Heart right ventricle (tissue), 16 donors: ENCODE measurements around the gene PDZD2. TPM values are rescaled to one million over a fixed set of nuclear protein-coding genes. Genes with fewer than 3 reads are reported as not detected.

Experiments
- ATAC-seq, 8 donors: fragments of 200-7000 bp; cut with Tn5 transposase; one replicate each; pipeline ENCODE4 v1.9.1; 2020; ENCODE audit warnings: mild to moderate bottlenecking in 8 of 8, moderate library complexity in 8 of 8, moderate number of reproducible peaks in 1 of 8
- DNase-seq, 2 donors: peaks; one replicate each; pipeline ENCODE4 v3.0.0-alpha.2; 2020
- H3K27ac ChIP-seq, 10 donors: fragments of 200-600 bp; sonication (generic) in 2 of 10; one replicate each; pipeline versions ENCODE4 v1.5.0 to v1.8.0; 2020 to 2022; ENCODE audit warnings: mild to moderate bottlenecking in 3 of 10
- H3K27me3 ChIP-seq, 7 donors: fragments of 200-600 bp; one replicate each; pipeline ENCODE4 v1.8.0; 2021 to 2022; ENCODE audit warnings: mild to moderate bottlenecking in 2 of 7
- H3K36me3 ChIP-seq, 9 donors: fragments of 200-600 bp; sonication (generic) in 1 of 9; one replicate each; pipeline versions ENCODE4 v1.5.0 to v1.8.0; 2020 to 2022; ENCODE audit warnings: mild to moderate bottlenecking in 2 of 9
- H3K4me1 ChIP-seq, 9 donors: fragments of 200-600 bp; sonication (generic) in 1 of 9; one replicate each; pipeline versions ENCODE4 v1.5.0 to v1.8.0; 2020 to 2022; ENCODE audit warnings: mild to moderate bottlenecking in 4 of 9
- H3K4me3 ChIP-seq, 10 donors: fragments of 200-600 bp; sonication (generic) in 2 of 10; one replicate each; pipeline versions ENCODE4 v1.5.0 to v1.8.0; 2020 to 2022; ENCODE audit warnings: mild to moderate bottlenecking in 7 of 10, moderate library complexity in 2 of 10
- H3K9me3 ChIP-seq, 11 donors: fragments of 200-600 bp in 10 of 11; sonication (generic) in 2 of 11; one replicate each; pipeline versions ENCODE4 v1.5.0 to v1.8.0; 2013 to 2022; ENCODE audit warnings: mild to moderate bottlenecking in 2 of 11, control low read depth in 1 of 11, moderate library complexity in 1 of 11
- CTCF ChIP-seq, 9 donors: fragments of 200-600 bp; sonication (generic) in 2 of 9; IDR thresholded peaks; one replicate each; pipeline versions ENCODE4 v1.5.0 to v1.8.0; 2021 to 2022; ENCODE audit warnings: antibody characterized with exemption in 9 of 9, mild to moderate bottlenecking in 5 of 9, moderate library complexity in 1 of 9
- WGBS, 2 donors: extraction: QIAGEN DNeasy Blood & Tissue Kit; methylation state at CpG; one replicate each; pipeline ENCODE4 v1.1.7; 2013; ENCODE audit warnings: inconsistent platforms in 1 of 2; 5-methylcytosine and 5-hydroxymethylcytosine counted together
- intact Hi-C, 10 donors: fragments of 100-400 bp; cut with DNase I; formaldehyde crosslinking; loops; one replicate each; pipeline versions ENCODE4 v1.11.1 to v1.14.2; 2022
- polyA plus RNA-seq, 2 donors: library from polyadenylated mRNA; stranded (reverse); fragments of 200-250 nt; gene quantifications; one replicate each; pipeline ENCODE4 v1.2.3, GENCODE V29; 2013
- total RNA-seq, 10 donors: library from RNA; stranded (reverse); fragmentation: NEBNext Ultra II Directional in 3 of 10; extraction: Animal tissue kit (Norgen Biotek cat#: 25700) in 3 of 10; gene quantifications; one replicate each; pipeline versions ENCODE4 v1.2.1 to v1.2.4, GENCODE V29; 2021 to 2023
- donor health status: Arrhythmogenic right ventricular cardiomyopathy.
- donor health status: ischemic (EF 13 %, LVEDD 7.1; RV severe dilation, severe dysfunction).
- donor health status: healthy with polysubstance abuse.
- donor health status: DM: no; HTN: yes; CAD: no.
- donor health status: DM: no; HTN: no; CAD: no.
- donor health status: ischemic (EF 25% LVEDD 6.9; RV normal size, moderate dysfunction).
- donor health status: ischemic (EF 25% LVEDD 5.7; RV mildly dilated, moderate dysfunction).
- donor health status: healthy.
- donor health status: DM: yes; HTN: yes; CAD: no.
- donor health status: Ischemic cardiomyopathy.
- donor health status: ischemic (EF 35%, LVEDD 5.7; RV mildly dilated, moderate dysfunction).
- donor health status: nonischemic (EF 11% LVEDD 7.7; RV severe dilation, severe dysfunction).
- donor health status: DM: yes; HTN: yes; CAD: no.
- donor health status: PGD.
- donor health status: ischemic (EF 29% LVEDD 5.4; RV normal size, mild dysfunction).
- donor health status: nonischemic (EF 23%, LVEDD 6.1; RV moderate dilation, normal function).

The PDZD2 gene
- total and polyA plus RNA-seq, 12 donors, result 9.0 to 117 (median 82.5) TPM

DNA sequence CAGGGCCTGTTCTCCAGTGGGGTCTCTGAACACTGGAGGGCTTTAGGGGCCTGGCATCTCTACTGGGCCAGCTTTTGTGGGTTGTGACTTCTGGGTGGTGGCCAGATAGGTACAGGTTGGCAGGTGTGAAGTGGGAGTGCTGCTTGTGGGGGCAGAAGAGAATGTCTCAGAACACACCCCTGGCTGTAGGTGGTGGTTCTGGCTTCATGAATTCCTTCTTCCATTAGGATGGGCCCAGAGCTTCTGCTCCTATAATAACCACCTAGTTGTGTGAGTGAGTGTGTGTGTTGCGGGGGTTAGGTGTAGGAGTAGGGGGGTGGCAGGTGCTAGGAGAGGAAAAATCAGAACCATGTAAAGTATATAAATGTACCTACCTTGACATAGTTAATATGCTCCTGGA, 1.6 kb downstream of the PDZD2 start:
- Histone ChIP-seq H3K4me1 (peaks cover 13 to 92% (median 47%) of the 10 kb centered on the region in 9 donors), H3K4me3 (peak overlapping the region; percentile 30 to 92 (median 79)), H3K9me3 (no peaks in the 10 kb centered on the region), H3K36me3 (no peaks in the 10 kb centered on the region), H3K27me3 (peaks cover 0 to 26% (median 0%) of the 10 kb centered on the region in 7 donors), H3K27ac (peak overlapping the region in 7 of 10 donors; percentile 51 to 86 (median 77))
- no peak for DNase-seq
- intact Hi-C loops, result loop anchor here in 4 of 10 donors (5.0 to 10.0 kb wide), 3 partner anchors 42 to 167 kb away; no protein-coding TSS in a partner anchor
- ATAC-seq, result no peak
- TF ChIP-seq CTCF (IDR thresholded peaks at IDR 0.05), result no peak
- 90 to 98% methylated on average over 1 of the region's 1 CpG for WGBS, 2 donors

GRCh38 chr5:31641059-31641458, 2.1 kb downstream of the PDZD2 start:
- ATAC-seq (no peak), DNase-seq (no peak)
- intact Hi-C loops, result loop anchor here in 4 of 10 donors (5.0 to 10.0 kb wide), 3 partner anchors 41 to 166 kb away; no protein-coding TSS in a partner anchor
- Histone ChIP-seq H3K9me3 (no peaks in the 10 kb centered on the region), H3K36me3 (no peaks in the 10 kb centered on the region), H3K27me3 (peaks cover 0 to 26% (median 0%) of the 10 kb centered on the region in 7 donors), H3K4me1 (peaks cover 11 to 92% (median 47%) of the 10 kb centered on the region in 9 donors), H3K27ac (peak overlapping the region in 3 of 10 donors; percentile 49 to 83 (median 75)), H3K4me3 (peak overlapping the region in 2 of 10 donors; percentile 79 to 86)
- TF ChIP-seq CTCF (IDR thresholded peaks at IDR 0.05), result no peak
- WGBS, 2 donors, result 85 to 91% methylated on average over 4 of the region's 4 CpGs

DNA sequence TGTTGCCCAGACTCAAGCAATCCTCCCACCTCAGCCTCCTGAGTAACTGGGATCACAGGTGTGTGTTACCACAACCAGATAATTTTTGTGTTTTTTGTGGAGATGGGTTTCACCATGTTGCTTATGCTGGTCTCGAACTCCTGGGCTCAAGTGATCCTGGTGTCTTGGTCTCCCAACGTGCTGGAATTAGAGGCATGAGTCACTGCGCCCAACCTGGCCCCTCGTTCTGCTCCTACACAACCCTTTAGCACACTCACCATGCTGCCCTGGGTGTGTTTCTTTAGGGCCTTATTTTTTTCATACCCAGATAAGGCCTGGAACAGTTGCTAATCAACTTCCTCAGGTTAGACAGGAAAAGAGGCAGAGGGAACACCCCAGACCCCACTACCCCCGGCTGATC, 2.6 kb downstream of the PDZD2 start:
- no peak for DNase-seq
- peak overlapping the region in 4 of 10 donors; percentile 28 to 49 (median 46) for H3K27ac ChIP-seq
- no peaks in the 10 kb centered on the region for H3K9me3 ChIP-seq
- no peak for TF ChIP-seq CTCF (IDR thresholded peaks at IDR 0.05)
- 76 to 81% methylated on average over 5 of the region's 5 CpGs for WGBS, 2 donors
- no peaks in the 10 kb centered on the region for H3K36me3 ChIP-seq
- intact Hi-C loops, result loop anchor here in 4 of 10 donors (5.0 to 10.0 kb wide), 3 partner anchors 41 to 166 kb away; no protein-coding TSS in a partner anchor
- H3K4me1 ChIP-seq, result peaks cover 6 to 92% (median 47%) of the 10 kb centered on the region in 9 donors
- no peak overlapping the region for H3K4me3 ChIP-seq
- no peak for ATAC-seq
- peaks cover 0 to 26% (median 0%) of the 10 kb centered on the region in 7 donors for H3K27me3 ChIP-seq

DNA sequence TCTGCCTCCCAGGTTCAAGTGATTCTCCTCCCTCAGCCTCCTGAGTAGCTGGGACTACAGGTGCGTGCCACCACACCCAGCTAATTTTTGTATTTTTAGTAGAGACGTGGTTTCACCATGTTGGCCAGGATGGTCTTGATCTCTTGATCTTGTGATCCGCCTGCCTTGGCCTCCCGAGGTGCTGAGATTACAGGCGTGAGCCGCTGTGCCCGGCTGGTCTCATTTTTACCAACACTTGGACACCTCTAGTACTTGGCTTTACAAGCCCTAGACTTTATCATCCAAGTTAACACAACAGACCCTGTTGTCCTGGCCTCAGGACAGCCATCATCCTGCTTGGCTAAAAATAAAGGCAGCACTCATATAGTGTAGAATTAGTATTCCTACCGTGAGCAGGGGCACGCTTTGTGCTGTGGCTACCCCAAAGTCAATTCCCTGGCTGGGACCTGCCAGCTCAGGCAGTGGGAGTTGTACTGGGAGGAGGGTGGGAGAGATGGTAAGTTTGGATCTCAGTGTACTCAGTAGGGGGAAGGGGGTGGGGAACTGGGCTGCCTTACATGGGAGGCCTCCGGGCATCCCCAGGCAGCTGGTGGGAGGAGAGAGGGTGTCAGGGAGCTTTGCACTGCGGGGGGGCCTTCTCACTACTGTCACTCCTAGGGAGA, 6.6 kb downstream of the PDZD2 start:
- TF ChIP-seq CTCF (IDR thresholded peaks at IDR 0.05), result no peak
- H3K27ac ChIP-seq, result peak overlapping the region; percentile 6 to 80 (median 61)
- H3K4me3 ChIP-seq, result no peak overlapping the region
- H3K27me3 ChIP-seq, result peaks cover 0 to 4% (median 0%) of the 10 kb centered on the region in 7 donors
- intact Hi-C loops, result loop anchor here in 1 of 10 donors (10.0 kb wide), 1 partner anchor 159 kb away; no protein-coding TSS in a partner anchor
- H3K4me1 ChIP-seq, result peaks cover 0 to 74% (median 33%) of the 10 kb centered on the region in 9 donors
- WGBS, 2 donors, result 47 to 61% methylated on average over 11 of the region's 11 CpGs
- peak in 1 of 2 donors; percentile 18 for DNase-seq
- no peaks in the 10 kb centered on the region for H3K9me3 ChIP-seq
- H3K36me3 ChIP-seq, result peaks cover 0 to 8% (median 0%) of the 10 kb centered on the region in 9 donors
- ATAC-seq, result peak; percentile 61 to 96 (median 78)
